Muscle of arm (tissue), 12 donors: Measurements from ENCODE around the gene SYNGAP1. TPM values are rescaled to one million over a fixed set of nuclear protein-coding genes. Genes with fewer than 3 reads are reported as not detected.
"Not testable (repeated sequence)": the region's sequence is repeated elsewhere in the genome, so short reads cannot be mapped to it uniquely, and the experiment has no call there.

Experiments
- DNase-seq: peaks from one replicate; pipeline ENCODE4 v3.0.0-alpha.2; 2013
- polyA plus RNA-seq, 12 donors: library from polyadenylated mRNA; unstranded; fragments of 120-200 nt; gene quantifications; one replicate each; pipeline ENCODE4 v1.2.1, GENCODE V29; 2013; ENCODE audit not compliant: insufficient read length in 12 of 12

Gene SYNGAP1
- polyA plus RNA-seq, 12 donors, result 12.1 to 41.9 (median 16.6) TPM; not detected in 1

GRCh38 chr6:33467091-33467490 lies 47.2 kb downstream of the SYNGAP1 start:
- DNase-seq, result no peak

- no peak for DNase-seq
Observed at GRCh38 chr6:33469661-33470060, 49.8 kb downstream of the SYNGAP1 start.

- DNase-seq, result no peak
Observed at GRCh38 chr6:33477864-33478263, 58.0 kb downstream of the SYNGAP1 start.

- no peak for DNase-seq
Observed at GRCh38 chr6:33481192-33481591, 61.3 kb downstream of the SYNGAP1 start.

- not testable (repeated sequence) for DNase-seq
Observed at GRCh38 chr6:33482620-33483019, 62.8 kb downstream of the SYNGAP1 start.

- DNase-seq, result no peak
Observed at GRCh38 chr6:33483678-33484077, 63.8 kb downstream of the SYNGAP1 start.

GRCh38 chr6:33484673-33485262 lies 64.9 kb downstream of the SYNGAP1 start:
- not testable (repeated sequence) for DNase-seq

- DNase-seq, result not testable (repeated sequence)
Observed at GRCh38 chr6:33485680-33486079, 65.8 kb downstream of the SYNGAP1 start.

- no peak for DNase-seq
Observed at GRCh38 chr6:33488339-33488738, 68.5 kb downstream of the SYNGAP1 start.

GRCh38 chr6:33490198-33490597 lies 70.3 kb downstream of the SYNGAP1 start:
- DNase-seq, result no peak

GRCh38 chr6:33490621-33491020 lies 70.8 kb downstream of the SYNGAP1 start:
- no peak for DNase-seq

GRCh38 chr6:33492093-33492492 lies 72.2 kb downstream of the SYNGAP1 start:
- no peak for DNase-seq

- no peak for DNase-seq
Observed at GRCh38 chr6:33497157-33497556, 77.3 kb downstream of the SYNGAP1 start.

GRCh38 chr6:33502486-33502885 lies 82.6 kb downstream of the SYNGAP1 start:
- DNase-seq, result no peak

GRCh38 chr6:33504486-33504885 lies 84.6 kb downstream of the SYNGAP1 start:
- no peak for DNase-seq

Other genes starting within 250 kb of the SYNGAP1 start
- gene COL11A2, start 227.6 kb upstream of the SYNGAP1 start, polyA plus RNA-seq, result 100 to 1,000 TPM in 1 of 12 donors, 10 to 100 TPM in 10, not detected in 1; 32.4 to 120 (median 49.2) TPM
- gene RXRB, start 219.4 kb upstream of the SYNGAP1 start, polyA plus RNA-seq, result 10 to 100 TPM in 11 of 12 donors, not detected in 1; 33.8 to 70.0 (median 37.7) TPM
- 100 to 1,000 TPM in 3 of 12 donors, 10 to 100 TPM in 8, not detected in 1; 62.9 to 117 (median 77.6) TPM for gene SLC39A7, start 219.2 kb upstream of the SYNGAP1 start, polyA plus RNA-seq
- gene HSD17B8, start 215.4 kb upstream of the SYNGAP1 start, polyA plus RNA-seq, result 10 to 100 TPM in 5 of 12 donors, 1 to 10 TPM in 6, not detected in 1; 7.8 to 20.2 (median 9.8) TPM
- gene RING1, start 211.6 kb upstream of the SYNGAP1 start, polyA plus RNA-seq, result 10 to 100 TPM in 11 of 12 donors, not detected in 1; 25.4 to 54.2 (median 29.2) TPM
- gene VPS52, start 148.2 kb upstream of the SYNGAP1 start, polyA plus RNA-seq, result 10 to 100 TPM in 11 of 12 donors, not detected in 1; 34.7 to 75.9 (median 45.1) TPM
- gene RPS18, start 148.0 kb upstream of the SYNGAP1 start, polyA plus RNA-seq, result 1,000 to 10,000 TPM; 1,205 to 5,224 (median 4,322) TPM
- 1 to 10 TPM in 10 of 12 donors, not detected in 2; 1.3 to 3.8 (median 2.0) TPM for gene B3GALT4, start 142.9 kb upstream of the SYNGAP1 start, polyA plus RNA-seq
- gene WDR46, start 130.8 kb upstream of the SYNGAP1 start, polyA plus RNA-seq, result 10 to 100 TPM in 11 of 12 donors, not detected in 1; 38.8 to 63.5 (median 56.3) TPM
- gene PFDN6, start 130.5 kb upstream of the SYNGAP1 start, polyA plus RNA-seq, result 10 to 100 TPM in 11 of 12 donors, not detected in 1; 35.2 to 61.0 (median 41.7) TPM
- 10 to 100 TPM in 11 of 12 donors, not detected in 1; 43.6 to 81.3 (median 52.1) TPM for gene RGL2, start 121.1 kb upstream of the SYNGAP1 start, polyA plus RNA-seq
- gene TAPBP, start 106.0 kb upstream of the SYNGAP1 start, polyA plus RNA-seq, result 10 to 100 TPM in 11 of 12 donors, not detected in 1; 15.5 to 50.7 (median 21.1) TPM
- 10 to 100 TPM in 11 of 12 donors, not detected in 1; 10.9 to 35.6 (median 14.3) TPM for gene ZBTB22, start 102.3 kb upstream of the SYNGAP1 start, polyA plus RNA-seq
- 10 to 100 TPM in 11 of 12 donors, not detected in 1; 26.8 to 51.2 (median 33.1) TPM for gene DAXX, start 97.1 kb upstream of the SYNGAP1 start, polyA plus RNA-seq
- gene KIFC1, start 28.2 kb upstream of the SYNGAP1 start, polyA plus RNA-seq, result 10 to 100 TPM in 11 of 12 donors, not detected in 1; 15.2 to 39.0 (median 23.6) TPM
- gene PHF1, start 9.1 kb upstream of the SYNGAP1 start, polyA plus RNA-seq, result 10 to 100 TPM in 11 of 12 donors, not detected in 1; 31.9 to 72.5 (median 46.3) TPM
- 100 to 1,000 TPM in 11 of 12 donors, not detected in 1; 106 to 145 (median 118) TPM for gene CUTA, start 2.0 kb upstream of the SYNGAP1 start, polyA plus RNA-seq
- 1 to 10 TPM in 11 of 12 donors, not detected in 1; 3.9 to 8.5 (median 6.6) TPM for gene ZBTB9, start 34.5 kb downstream of the SYNGAP1 start, polyA plus RNA-seq
- gene BAK1, start 160.2 kb downstream of the SYNGAP1 start, polyA plus RNA-seq, result 10 to 100 TPM in 10 of 12 donors, 1 to 10 TPM in 1, not detected in 1; 9.9 to 26.6 (median 17.7) TPM
- 10 to 100 TPM in 4 of 12 donors, 1 to 10 TPM in 7, not detected in 1; 5.0 to 30.4 (median 7.5) TPM for gene ITPR3, start 201.3 kb downstream of the SYNGAP1 start, polyA plus RNA-seq